ENCODE data around the gene C6.

The C6 gene

DNA sequence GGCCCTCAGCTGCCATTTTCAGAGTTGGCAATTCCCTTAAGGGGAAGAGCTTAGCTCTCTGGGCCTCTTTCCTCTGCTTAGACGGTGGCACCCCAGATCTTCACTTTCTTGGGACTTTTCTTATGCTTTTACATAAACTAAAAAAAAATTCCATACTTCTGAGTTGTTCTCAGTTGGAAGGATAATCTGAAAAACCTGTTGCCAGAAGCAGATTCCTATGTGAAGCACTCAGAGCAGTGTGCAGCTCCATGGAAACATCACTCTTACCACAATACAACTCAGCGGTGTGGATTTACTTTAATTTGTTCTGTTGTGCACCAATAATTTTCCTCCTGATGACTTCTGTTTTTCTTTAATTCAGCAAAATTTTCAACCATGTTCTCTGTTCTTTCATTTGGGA lies 98.1 kb downstream of the C6 start:
- no peaks in the 10 kb centered on the region for H3K4me1 ChIP-seq (ENCODE audit: low read depth, poor library complexity, severe bottlenecking)
- no peak overlapping the region for H3K9ac ChIP-seq
- TF ChIP-seq, protein P1, sequence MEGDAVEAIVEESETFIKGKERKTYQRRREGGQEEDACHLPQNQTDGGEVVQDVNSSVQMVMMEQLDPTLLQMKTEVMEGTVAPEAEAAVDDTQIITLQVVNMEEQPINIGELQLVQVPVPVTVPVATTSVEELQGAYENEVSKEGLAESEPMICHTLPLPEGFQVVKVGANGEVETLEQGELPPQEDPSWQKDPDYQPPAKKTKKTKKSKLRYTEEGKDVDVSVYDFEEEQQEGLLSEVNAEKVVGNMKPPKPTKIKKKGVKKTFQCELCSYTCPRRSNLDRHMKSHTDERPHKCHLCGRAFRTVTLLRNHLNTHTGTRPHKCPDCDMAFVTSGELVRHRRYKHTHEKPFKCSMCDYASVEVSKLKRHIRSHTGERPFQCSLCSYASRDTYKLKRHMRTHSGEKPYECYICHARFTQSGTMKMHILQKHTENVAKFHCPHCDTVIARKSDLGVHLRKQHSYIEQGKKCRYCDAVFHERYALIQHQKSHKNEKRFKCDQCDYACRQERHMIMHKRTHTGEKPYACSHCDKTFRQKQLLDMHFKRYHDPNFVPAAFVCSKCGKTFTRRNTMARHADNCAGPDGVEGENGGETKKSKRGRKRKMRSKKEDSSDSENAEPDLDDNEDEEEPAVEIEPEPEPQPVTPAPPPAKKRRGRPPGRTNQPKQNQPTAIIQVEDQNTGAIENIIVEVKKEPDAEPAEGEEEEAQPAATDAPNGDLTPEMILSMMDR (conservative IDR thresholded peaks at IDR 0.05; ENCODE audit: low read depth, low read length), result no peak
- H3K4me2 ChIP-seq, result no peak overlapping the region
- no peaks in the 10 kb centered on the region for H3K27me3 ChIP-seq (ENCODE audit: insufficient read depth, low read depth)
- H3K36me3 ChIP-seq (ENCODE audit: insufficient read depth), result no peaks in the 10 kb centered on the region
- no peak overlapping the region for H3K27ac ChIP-seq
- no peak overlapping the region for H3K4me3 ChIP-seq (IDR thresholded peaks at IDR 0.05; ENCODE audit: insufficient read depth, low read depth, low read length)
- H2AFZ ChIP-seq (ENCODE audit: low read depth), result no peak overlapping the region
- H3K79me2 ChIP-seq (ENCODE audit: insufficient read depth, low read depth), result no peaks in the 10 kb centered on the region
- no peaks in the 10 kb centered on the region for H4K20me1 ChIP-seq (ENCODE audit: insufficient read depth)

DNA sequence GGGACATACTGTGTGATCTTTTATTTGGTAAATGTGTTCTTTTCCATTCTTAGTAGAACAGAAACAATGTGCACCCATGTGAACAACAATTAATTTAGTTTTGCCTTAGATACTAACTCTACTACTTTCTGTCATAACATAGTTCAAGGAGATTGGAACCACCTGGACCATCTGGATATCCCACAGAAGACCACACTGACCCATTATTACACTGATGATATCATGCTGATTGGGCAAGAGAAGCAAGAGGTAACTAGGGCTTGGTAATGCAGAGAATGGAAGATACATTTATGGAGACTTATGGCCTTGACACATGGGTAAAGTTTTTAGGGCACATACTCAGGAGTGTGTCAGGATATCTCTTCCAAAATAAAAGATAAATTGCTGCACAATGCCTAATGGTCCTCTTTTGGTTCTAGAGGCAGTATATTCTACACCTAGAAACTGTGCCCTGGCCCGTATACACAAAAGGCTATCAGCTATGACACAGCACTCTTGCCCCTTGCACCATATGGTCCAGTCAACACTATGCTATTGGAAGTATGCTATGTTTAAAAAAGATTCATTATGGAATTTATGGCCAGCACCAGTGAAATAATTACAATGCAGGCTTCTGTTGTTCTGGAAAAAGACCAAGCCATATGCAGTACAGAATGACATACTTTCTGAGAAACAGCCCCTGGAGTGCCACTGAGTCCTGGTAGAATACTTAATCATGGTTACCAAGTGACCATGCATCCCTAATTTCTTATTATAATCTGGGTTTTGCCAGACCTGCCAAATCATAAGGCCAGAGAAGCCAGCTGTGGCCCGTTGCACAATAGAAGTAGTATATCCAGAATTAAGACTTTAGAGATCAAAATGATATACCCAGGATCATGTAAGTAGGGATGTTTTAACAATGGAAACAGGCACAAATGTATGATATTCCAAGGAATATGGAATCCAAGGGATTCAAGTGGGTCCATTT lies 100.6 kb downstream of the C6 start:
- Histone ChIP-seq H3K27me3 (ENCODE audit: insufficient read depth, low read depth) (no peaks in the 10 kb centered on the region), H3K4me3 (IDR thresholded peaks at IDR 0.05; ENCODE audit: insufficient read depth, low read depth, low read length) (no peak overlapping the region), H3K4me2 (no peak overlapping the region), H3K9ac (no peak overlapping the region), H3K79me2 (ENCODE audit: insufficient read depth, low read depth) (no peaks in the 10 kb centered on the region), H3K4me1 (ENCODE audit: low read depth, poor library complexity, severe bottlenecking) (no peaks in the 10 kb centered on the region), H3K36me3 (ENCODE audit: insufficient read depth) (no peaks in the 10 kb centered on the region), H2AFZ (ENCODE audit: low read depth) (no peak overlapping the region), H4K20me1 (ENCODE audit: insufficient read depth) (no peaks in the 10 kb centered on the region), H3K27ac (no peak overlapping the region)
- TF ChIP-seq, protein P1 (conservative IDR thresholded peaks at IDR 0.05; ENCODE audit: low read depth, low read length), result no peak

DNA sequence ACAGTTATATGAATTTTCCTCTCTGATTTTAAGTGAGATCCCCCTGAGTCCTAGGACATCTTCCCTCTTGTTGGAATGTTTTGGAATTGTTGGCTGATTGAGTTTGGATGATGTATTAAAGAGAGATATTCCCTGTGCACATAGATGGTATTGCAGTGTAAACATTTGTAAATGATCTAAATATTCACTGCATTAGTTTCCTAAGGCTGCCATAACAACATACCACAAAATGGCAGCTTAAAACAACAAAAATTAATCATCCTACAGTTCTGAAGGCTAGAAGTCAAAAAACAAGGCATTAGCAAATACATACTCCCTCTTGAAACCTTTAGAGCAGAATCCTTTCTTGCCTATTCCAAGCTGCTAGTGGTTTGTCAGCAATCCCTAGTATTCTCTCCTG lies 104.1 kb downstream of the C6 start:
- Histone ChIP-seq H4K20me1 (ENCODE audit: insufficient read depth) (no peaks in the 10 kb centered on the region), H3K9ac (no peak overlapping the region), H3K4me3 (IDR thresholded peaks at IDR 0.05; ENCODE audit: insufficient read depth, low read depth, low read length) (no peak overlapping the region), H3K4me1 (ENCODE audit: low read depth, poor library complexity, severe bottlenecking) (no peaks in the 10 kb centered on the region), H3K79me2 (ENCODE audit: insufficient read depth, low read depth) (no peaks in the 10 kb centered on the region), H3K36me3 (ENCODE audit: insufficient read depth) (no peaks in the 10 kb centered on the region), H3K4me2 (no peak overlapping the region), H3K27me3 (ENCODE audit: insufficient read depth, low read depth) (no peaks in the 10 kb centered on the region), H2AFZ (ENCODE audit: low read depth) (no peak overlapping the region), H3K27ac (no peak overlapping the region)
- TF ChIP-seq, protein P1 (conservative IDR thresholded peaks at IDR 0.05; ENCODE audit: low read depth, low read length), result no peak

DNA sequence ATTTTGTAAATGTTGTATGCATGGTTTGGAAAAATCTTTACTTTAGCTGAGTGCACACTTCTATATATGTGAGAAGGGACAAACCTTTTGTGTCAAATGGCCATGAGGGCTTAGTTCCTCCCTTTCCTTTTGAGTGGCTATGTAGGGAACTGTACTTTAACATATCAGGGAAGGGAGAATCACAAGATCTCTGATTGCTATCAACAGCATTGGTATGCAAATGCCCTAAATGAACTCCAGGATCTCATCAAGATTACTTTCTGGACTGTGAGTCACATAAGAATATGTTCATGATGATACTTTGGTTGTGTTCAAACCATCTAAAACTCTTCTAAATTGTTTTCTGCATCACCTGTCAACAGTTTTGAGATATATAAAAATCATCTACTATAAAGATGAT lies 111.0 kb downstream of the C6 start:
- no peak overlapping the region for H3K4me3 ChIP-seq (IDR thresholded peaks at IDR 0.05; ENCODE audit: insufficient read depth, low read depth, low read length)
- no peak overlapping the region for H3K4me2 ChIP-seq
- no peak overlapping the region for H3K27ac ChIP-seq
- no peaks in the 10 kb centered on the region for H4K20me1 ChIP-seq (ENCODE audit: insufficient read depth)
- H3K9ac ChIP-seq, result no peak overlapping the region
- no peaks in the 10 kb centered on the region for H3K27me3 ChIP-seq (ENCODE audit: insufficient read depth, low read depth)
- no peaks in the 10 kb centered on the region for H3K36me3 ChIP-seq (ENCODE audit: insufficient read depth)
- no peaks in the 10 kb centered on the region for H3K4me1 ChIP-seq (ENCODE audit: low read depth, poor library complexity, severe bottlenecking)
- no peak overlapping the region for H2AFZ ChIP-seq (ENCODE audit: low read depth)
- TF ChIP-seq, protein P1 (conservative IDR thresholded peaks at IDR 0.05; ENCODE audit: low read depth, low read length), result no peak
- no peaks in the 10 kb centered on the region for H3K79me2 ChIP-seq (ENCODE audit: insufficient read depth, low read depth)
